NT2/D1 (cell line): Measurements from ENCODE around the gene BICDL1.

ENCODE experiments used
- YY1 ChIP-seq: IDR thresholded peaks from 2 replicates; pipeline ENCODE4 v1.6.1; 2011; ENCODE audit not compliant: insufficient read length, insufficient read depth
- ZNF274 ChIP-seq: IDR thresholded peaks from 2 replicates; pipeline ENCODE4 v1.6.1; 2011; ENCODE audit warnings: mild to moderate bottlenecking, low read depth, low read length

DNA sequence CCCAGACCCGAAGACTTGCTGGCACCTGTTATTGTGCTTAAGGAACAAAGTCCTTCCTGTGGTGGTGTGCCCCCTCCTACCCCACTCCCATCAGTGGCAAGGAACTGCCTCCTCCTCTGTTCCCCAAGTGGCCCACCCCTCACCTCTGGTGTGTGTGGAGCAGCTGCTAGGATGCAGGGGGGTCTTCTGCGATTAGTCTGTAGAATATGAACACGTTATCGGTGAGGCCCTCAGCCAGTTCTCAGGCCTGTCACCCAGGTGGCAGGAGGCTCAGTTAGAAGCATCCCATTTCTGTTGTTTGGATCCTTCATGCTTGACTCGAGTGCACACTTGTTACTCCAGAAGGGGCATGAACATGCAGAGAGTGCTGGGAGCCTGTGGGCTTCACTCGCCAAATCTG lies 88.2 kb downstream of the BICDL1 start:
- TF ChIP-seq ZNF274 (no peak), YY1 (no peak)
